ENCODE measurements around the gene PCDHGC4.

PCDHGC4 gene

DNA sequence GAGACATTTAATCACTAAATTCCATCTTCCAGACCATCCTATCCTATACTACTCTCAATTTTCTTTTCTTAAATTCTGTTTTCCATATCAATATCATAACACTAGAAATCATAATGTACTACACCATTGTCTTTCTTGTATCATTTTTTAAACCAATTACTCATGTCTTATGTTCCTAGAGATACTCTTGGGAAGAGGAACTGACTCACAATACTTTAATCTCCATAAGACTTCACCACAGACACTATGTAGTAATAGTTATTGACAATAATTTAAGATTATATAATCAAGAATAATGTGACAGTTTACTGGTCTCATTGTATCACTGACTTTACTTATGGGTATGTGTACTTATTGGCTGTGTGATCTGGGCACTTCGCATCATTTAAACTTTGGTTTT is 47.9 kb downstream of the PCDHGC4 start:
- DNase-seq = no peak

DNA sequence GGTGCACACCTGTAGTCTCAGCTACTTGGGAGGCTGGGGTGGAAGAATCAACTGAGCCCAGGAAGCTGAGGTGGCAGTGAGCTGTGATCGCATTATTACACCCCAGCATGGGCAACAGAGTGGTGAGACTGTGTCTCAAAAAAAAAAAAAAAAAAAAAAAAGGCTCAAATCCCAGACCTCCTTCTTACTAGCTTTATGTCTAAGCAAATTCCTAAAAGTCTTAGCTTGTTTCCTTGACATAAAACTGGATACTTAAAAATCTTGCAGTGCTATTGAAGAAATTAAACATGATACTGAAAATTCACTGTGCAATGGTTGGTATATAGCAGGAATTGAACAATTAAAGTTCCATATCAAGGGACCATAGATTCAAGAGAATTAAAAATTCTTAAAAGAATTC is 49.1 kb downstream of the PCDHGC4 start:
- no peak for DNase-seq

DNA sequence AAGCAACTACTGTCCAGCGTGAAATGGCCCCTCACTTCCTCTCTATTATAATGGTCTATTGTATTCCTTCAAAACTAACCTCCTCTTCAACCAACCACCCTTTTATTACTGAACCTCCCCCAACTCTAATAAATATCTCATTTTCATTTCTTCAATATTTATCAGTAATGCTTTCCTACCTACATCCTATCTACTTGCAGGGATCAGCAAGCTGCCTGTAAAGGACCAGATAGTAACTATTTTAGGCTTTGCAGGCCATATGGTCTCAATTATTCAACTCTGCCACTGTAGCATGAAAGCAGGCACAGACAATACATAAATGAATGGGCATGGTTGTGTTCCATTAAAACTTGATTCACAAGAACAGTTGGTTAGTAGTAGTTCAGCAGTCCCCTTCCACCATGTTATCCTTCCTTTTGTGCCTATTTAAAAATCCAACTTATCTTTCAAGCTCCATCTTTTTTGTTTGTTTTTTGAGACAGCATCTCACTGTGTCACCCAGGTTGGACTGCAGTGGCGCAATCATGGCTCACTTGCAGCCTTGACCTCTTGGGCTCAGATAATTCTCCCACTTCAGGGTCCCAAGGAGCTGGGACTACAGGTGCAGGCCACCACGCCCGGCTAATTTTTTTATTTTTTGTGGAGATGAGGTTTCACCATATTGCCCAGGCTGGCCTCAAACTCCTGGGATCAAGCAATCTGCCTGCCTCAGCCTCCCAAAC is 49.8 kb downstream of the PCDHGC4 start:
- no peak for DNase-seq
